ENCODE measurements around the gene MBNL2. TPM values are rescaled to one million over a fixed set of nuclear protein-coding genes. Genes with fewer than 3 reads are reported as not detected.

Gene MBNL2
- total and polyA plus RNA-seq, 10 of the 15 experiments (the other 5 are each of a cell fraction or from before 2014, with no cell fraction given), result 1.6 to 9.7 (median 6.7) TPM

DNA sequence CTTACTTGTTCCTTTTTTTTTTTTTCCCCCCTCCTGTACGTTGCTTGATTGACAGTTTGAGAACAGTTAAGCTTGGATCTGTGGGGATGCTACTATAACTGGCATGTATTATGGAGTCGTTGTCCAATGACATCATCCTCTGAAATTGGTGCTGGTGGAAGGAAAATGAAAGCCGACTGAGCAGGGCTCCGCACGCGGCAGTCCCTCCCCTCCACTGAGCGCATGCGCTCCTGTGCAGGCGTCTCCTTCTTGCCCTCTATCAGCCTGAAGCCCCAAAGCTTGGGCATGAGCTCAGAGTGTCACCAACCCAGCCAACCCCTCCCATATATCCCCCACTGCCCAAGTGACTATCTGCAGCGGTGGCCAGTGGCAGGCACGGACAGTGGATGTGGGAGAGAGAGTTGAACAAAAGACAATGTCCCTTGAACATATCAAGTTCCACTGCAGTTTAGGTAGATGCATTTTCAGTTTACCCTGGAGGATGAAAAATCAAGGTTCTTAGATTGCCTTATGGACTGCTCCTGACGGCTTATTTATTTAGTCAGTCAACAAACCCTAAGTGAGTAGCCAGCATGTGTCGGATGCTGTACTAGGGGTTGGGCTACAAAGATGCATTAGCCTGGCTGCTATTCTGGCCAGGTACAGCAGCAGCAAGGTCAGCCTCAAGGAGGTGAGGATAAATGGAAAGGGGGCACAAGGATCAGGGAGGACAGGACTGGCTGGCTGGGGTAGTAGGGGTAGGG lies 20.8 kb downstream of the MBNL2 start:
- ChIA-PET POLR2A (interaction anchor here (0.9 kb wide), 1 partner anchor 9 kb away, joined by 3 read pairs; no protein-coding TSS in a partner anchor), CTCF (no interaction called here), SMC1A (ENCODE audit: uncharacterized antibody, unreplicated experiment) (no interaction called here), RAD21 (ENCODE audit: unreplicated experiment) (no interaction called here)
- WGBS (ENCODE audit: insufficient coverage, insufficient replicate concordance, low lambda C conversion rate, missing lambda C conversion rate), result 98% methylated on average over 13 of the region's 13 CpGs
- Histone ChIP-seq H3K36me3 (ENCODE audit: control insufficient read depth in 2 of 2, insufficient read depth in 2 of 2, low read length in 1 of 2) (no peaks in the 10 kb centered on the region), H2AFZ (ENCODE audit: control insufficient read depth, low read depth, low read length) (no peak overlapping the region), H3K79me2 (ENCODE audit: control insufficient read depth, insufficient read depth, low read length) (no peaks in the 10 kb centered on the region), H4K20me1 (ENCODE audit: control insufficient read depth, insufficient read depth) (peaks cover 4% of the 10 kb centered on the region; the same call in 1 of the 2 replicates), H3K4me3 (no peak overlapping the region), H3K9ac (ENCODE audit: control insufficient read depth, insufficient read depth, low read length) (no peak overlapping the region), H3K27ac (ENCODE audit: control insufficient read depth, insufficient read depth) (no peak overlapping the region), H3K4me1 (ENCODE audit: control insufficient read depth, insufficient read depth, low read length) (no peaks in the 10 kb centered on the region; the same call in 1 of the 2 replicates), H3K27me3 (replicated peaks in 1 of 2; ENCODE audit: control insufficient read depth in 2 of 2, insufficient read depth in 2 of 2, low read length in 1 of 2) (no peaks in the 10 kb centered on the region), H3K9me3 (replicated peaks; ENCODE audit: control insufficient read depth, insufficient read depth, low read length) (no peaks in the 10 kb centered on the region), H3K4me2 (ENCODE audit: control insufficient read depth, insufficient read depth) (no peak overlapping the region)
- FAIRE-seq, result no peak
- in situ Hi-C loops (cut with MboI) (no loop called here), intact Hi-C loops (cut with micrococcal nuclease; ENCODE audit: unreplicated experiment) (no loop called here)
- DNase-seq (ENCODE audit: low read depth, low spot score), result no peak
- no TSS peak for BruUV-seq (replicated peaks)
- no peak for ATAC-seq
- no peak for TF ChIP-seq CTCF (IDR thresholded peaks at IDR 0.05 in 2 of 3, conservative IDR thresholded peaks at IDR 0.05 in 1 of 3; ENCODE audit: control insufficient read depth in 2 of 3, extremely low read depth in 1 of 3, insufficient read depth in 1 of 3, low read depth in 3 of 3, low read length in 3 of 3)
- no peak for TF ChIP-seq IKZF1 (conservative IDR thresholded peaks at IDR 0.05)
- TF ChIP-seq MYB (IDR thresholded peaks at IDR 0.05; ENCODE audit: borderline replicate concordance, low read depth, low read length), result no peak
- TF ChIP-seq SUPT20H (IDR thresholded peaks at IDR 0.05; ENCODE audit: borderline replicate concordance, control insufficient read depth, low read depth, low read length), result no peak
- no peak for TF ChIP-seq GABPA (IDR thresholded peaks at IDR 0.05; ENCODE audit: low read depth)
- TF ChIP-seq FOS (IDR thresholded peaks at IDR 0.05; ENCODE audit: borderline replicate concordance, extremely low read depth, insufficient read length), result no peak
- TF ChIP-seq, protein P1, sequence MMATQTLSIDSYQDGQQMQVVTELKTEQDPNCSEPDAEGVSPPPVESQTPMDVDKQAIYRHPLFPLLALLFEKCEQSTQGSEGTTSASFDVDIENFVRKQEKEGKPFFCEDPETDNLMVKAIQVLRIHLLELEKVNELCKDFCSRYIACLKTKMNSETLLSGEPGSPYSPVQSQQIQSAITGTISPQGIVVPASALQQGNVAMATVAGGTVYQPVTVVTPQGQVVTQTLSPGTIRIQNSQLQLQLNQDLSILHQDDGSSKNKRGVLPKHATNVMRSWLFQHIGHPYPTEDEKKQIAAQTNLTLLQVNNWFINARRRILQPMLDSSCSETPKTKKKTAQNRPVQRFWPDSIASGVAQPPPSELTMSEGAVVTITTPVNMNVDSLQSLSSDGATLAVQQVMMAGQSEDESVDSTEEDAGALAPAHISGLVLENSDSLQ (IDR thresholded peaks at IDR 0.05), result no peak
- TF ChIP-seq TCF7 (IDR thresholded peaks at IDR 0.05; ENCODE audit: borderline replicate concordance), result no peak
- TF ChIP-seq ZNF622 (IDR thresholded peaks at IDR 0.05), result no peak
- TF ChIP-seq, protein P2, sequence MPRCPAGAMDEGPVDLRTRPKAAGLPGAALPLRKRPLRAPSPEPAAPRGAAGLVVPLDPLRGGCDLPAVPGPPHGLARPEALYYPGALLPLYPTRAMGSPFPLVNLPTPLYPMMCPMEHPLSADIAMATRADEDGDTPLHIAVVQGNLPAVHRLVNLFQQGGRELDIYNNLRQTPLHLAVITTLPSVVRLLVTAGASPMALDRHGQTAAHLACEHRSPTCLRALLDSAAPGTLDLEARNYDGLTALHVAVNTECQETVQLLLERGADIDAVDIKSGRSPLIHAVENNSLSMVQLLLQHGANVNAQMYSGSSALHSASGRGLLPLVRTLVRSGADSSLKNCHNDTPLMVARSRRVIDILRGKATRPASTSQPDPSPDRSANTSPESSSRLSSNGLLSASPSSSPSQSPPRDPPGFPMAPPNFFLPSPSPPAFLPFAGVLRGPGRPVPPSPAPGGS (IDR thresholded peaks at IDR 0.05; ENCODE audit: borderline replicate concordance, insufficient read depth, low read depth, low read length, poor library complexity, severe bottlenecking), result no peak
- TF ChIP-seq HDAC2 (IDR thresholded peaks at IDR 0.05), result no peak
- TF ChIP-seq, protein P3, sequence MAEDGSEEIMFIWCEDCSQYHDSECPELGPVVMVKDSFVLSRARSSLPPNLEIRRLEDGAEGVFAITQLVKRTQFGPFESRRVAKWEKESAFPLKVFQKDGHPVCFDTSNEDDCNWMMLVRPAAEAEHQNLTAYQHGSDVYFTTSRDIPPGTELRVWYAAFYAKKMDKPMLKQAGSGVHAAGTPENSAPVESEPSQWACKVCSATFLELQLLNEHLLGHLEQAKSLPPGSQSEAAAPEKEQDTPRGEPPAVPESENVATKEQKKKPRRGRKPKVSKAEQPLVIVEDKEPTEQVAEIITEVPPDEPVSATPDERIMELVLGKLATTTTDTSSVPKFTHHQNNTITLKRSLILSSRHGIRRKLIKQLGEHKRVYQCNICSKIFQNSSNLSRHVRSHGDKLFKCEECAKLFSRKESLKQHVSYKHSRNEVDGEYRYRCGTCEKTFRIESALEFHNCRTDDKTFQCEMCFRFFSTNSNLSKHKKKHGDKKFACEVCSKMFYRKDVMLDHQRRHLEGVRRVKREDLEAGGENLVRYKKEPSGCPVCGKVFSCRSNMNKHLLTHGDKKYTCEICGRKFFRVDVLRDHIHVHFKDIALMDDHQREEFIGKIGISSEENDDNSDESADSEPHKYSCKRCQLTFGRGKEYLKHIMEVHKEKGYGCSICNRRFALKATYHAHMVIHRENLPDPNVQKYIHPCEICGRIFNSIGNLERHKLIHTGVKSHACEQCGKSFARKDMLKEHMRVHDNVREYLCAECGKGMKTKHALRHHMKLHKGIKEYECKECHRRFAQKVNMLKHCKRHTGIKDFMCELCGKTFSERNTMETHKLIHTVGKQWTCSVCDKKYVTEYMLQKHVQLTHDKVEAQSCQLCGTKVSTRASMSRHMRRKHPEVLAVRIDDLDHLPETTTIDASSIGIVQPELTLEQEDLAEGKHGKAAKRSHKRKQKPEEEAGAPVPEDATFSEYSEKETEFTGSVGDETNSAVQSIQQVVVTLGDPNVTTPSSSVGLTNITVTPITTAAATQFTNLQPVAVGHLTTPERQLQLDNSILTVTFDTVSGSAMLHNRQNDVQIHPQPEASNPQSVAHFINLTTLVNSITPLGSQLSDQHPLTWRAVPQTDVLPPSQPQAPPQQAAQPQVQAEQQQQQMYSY (CRISPR knock-in tag; IDR thresholded peaks at IDR 0.05), result no peak
- no peak for TF ChIP-seq CEBPB (IDR thresholded peaks at IDR 0.05; ENCODE audit: borderline replicate concordance in 1 of 2, low read depth in 2 of 2, low read length in 2 of 2)
- no peak for TF ChIP-seq ZBED1 (IDR thresholded peaks at IDR 0.05; ENCODE audit: borderline replicate concordance)
- no peak for TF ChIP-seq HCFC1 (IDR thresholded peaks at IDR 0.05; ENCODE audit: low read length)

Data from GM12878 (cell line).